HG03354 (cell line): ENCODE data around the gene MED31.
"Not testable (repeated sequence)": the region's sequence is repeated elsewhere in the genome, so short reads cannot be mapped to it uniquely, and the experiment has no call there.

Experiments
- ATAC-seq: cut with Tn5 transposase; IDR thresholded peaks from one replicate; pipeline ENCODE4 v1.9.1; 2021; ENCODE audit warnings: mild to moderate bottlenecking; ENCODE audit not compliant: unreplicated experiment, poor library complexity, severe bottlenecking

MED31 gene

GRCh38 chr17:6679241-6679640 is 27.8 kb upstream of the MED31 start:
- ATAC-seq = no peak

- ATAC-seq = no peak
Measured at GRCh38 chr17:6677946-6678345, 26.5 kb upstream of the MED31 start.

- no peak for ATAC-seq
Measured at GRCh38 chr17:6677158-6677831, 25.9 kb upstream of the MED31 start.

GRCh38 chr17:6676802-6677157 is 25.4 kb upstream of the MED31 start:
- ATAC-seq = no peak

GRCh38 chr17:6675201-6675825 is 23.9 kb upstream of the MED31 start:
- ATAC-seq = no peak

- no peak for ATAC-seq
Measured at GRCh38 chr17:6674586-6674985, 23.2 kb upstream of the MED31 start.

GRCh38 chr17:6671431-6671830 is 20.0 kb upstream of the MED31 start:
- ATAC-seq = no peak

- no peak for ATAC-seq
Measured at GRCh38 chr17:6670999-6671398, 19.6 kb upstream of the MED31 start.

- ATAC-seq = no peak
Measured at GRCh38 chr17:6670571-6670970, 19.2 kb upstream of the MED31 start.

GRCh38 chr17:6669479-6670212 is 18.2 kb upstream of the MED31 start:
- no peak for ATAC-seq

GRCh38 chr17:6668727-6669425 is 17.5 kb upstream of the MED31 start:
- ATAC-seq = no peak

- ATAC-seq = no peak
Measured at GRCh38 chr17:6668219-6668618, 16.8 kb upstream of the MED31 start.

- no peak for ATAC-seq
Measured at GRCh38 chr17:6667516-6667915, 16.1 kb upstream of the MED31 start.

GRCh38 chr17:6666557-6666956 is 15.2 kb upstream of the MED31 start:
- no peak for ATAC-seq

- no peak for ATAC-seq
Measured at GRCh38 chr17:6666077-6666521, 14.7 kb upstream of the MED31 start.

- not testable (repeated sequence) for ATAC-seq
Measured at GRCh38 chr17:6663200-6663599, 11.8 kb upstream of the MED31 start.

- ATAC-seq = no peak
Measured at GRCh38 chr17:6661464-6661848, 10.1 kb upstream of the MED31 start.

GRCh38 chr17:6660805-6661463 is 9.5 kb upstream of the MED31 start:
- peak; percentile 60 for ATAC-seq

- ATAC-seq = no peak
Measured at GRCh38 chr17:6660101-6660500, 8.7 kb upstream of the MED31 start.

GRCh38 chr17:6658411-6658810 is 7.0 kb upstream of the MED31 start:
- not testable (repeated sequence) for ATAC-seq
